Measurements from ENCODE around the gene GPC1.

The GPC1 gene

GRCh38 chr2:240513549-240514287 lies 78.3 kb downstream of the GPC1 start:
- DNase-seq (ENCODE audit: low read depth in 2 of 2), result peak; percentile 71 to 73

- DNase-seq (ENCODE audit: low read depth in 2 of 2), result no peak
Measured at GRCh38 chr2:240514631-240515030, 79.2 kb downstream of the GPC1 start.

- DNase-seq (ENCODE audit: low read depth in 2 of 2), result no peak
Measured at GRCh38 chr2:240517342-240517741, 81.9 kb downstream of the GPC1 start.
